HUES48 (cell line): ENCODE measurements around the gene FARSA.
A peak's percentile ranks its signal among the peaks of the same experiment; 100 is the strongest.
"Not testable (repeated sequence)": the region's sequence is repeated elsewhere in the genome, so short reads cannot be mapped to it uniquely, and the experiment has no call there.

Experiments
- H3K27ac ChIP-seq: one replicate; pipeline ENCODE4 v1.7.0; 2013; ENCODE audit warnings: low read depth, low read length, inconsistent platforms
- H3K27me3 ChIP-seq: 2 replicates; pipeline ENCODE4 v1.6.1; 2013; ENCODE audit warnings: mild to moderate bottlenecking, low read length; ENCODE audit not compliant: control insufficient read depth, insufficient read depth
- H3K36me3 ChIP-seq: 2 replicates; pipeline ENCODE4 v1.6.1; 2013; ENCODE audit warnings: low read length; ENCODE audit not compliant: control insufficient read depth, insufficient read depth
- H3K4me1 ChIP-seq: 2 replicates; pipeline ENCODE4 v1.6.1; 2013; ENCODE audit warnings: mild to moderate bottlenecking, low read length; ENCODE audit not compliant: control insufficient read depth, insufficient read depth
- H3K4me3 ChIP-seq: 2 replicates; pipeline ENCODE4 v1.5.1; 2013; ENCODE audit warnings: mild to moderate bottlenecking, low read depth, low read length
- H3K9ac ChIP-seq: 2 replicates; pipeline ENCODE4 v1.6.1; 2013; ENCODE audit warnings: mild to moderate bottlenecking, low read depth, low read length, moderate library complexity
- H3K9me3 ChIP-seq: 2 replicates; pipeline ENCODE4 v1.6.1; 2013; ENCODE audit warnings: low read length; ENCODE audit not compliant: control insufficient read depth, insufficient read depth

Gene FARSA

GRCh38 chr19:12907166-12907565 lies 26.3 kb downstream of the FARSA start:
- Histone ChIP-seq H3K9me3 (no peaks in the 10 kb centered on the region), H3K36me3 (no peaks in the 10 kb centered on the region), H3K27ac (no peak overlapping the region), H3K4me3 (no peak overlapping the region), H3K4me1 (peaks cover 1% of the 10 kb centered on the region; the same call in 1 of the 2 replicates), H3K27me3 (no peaks in the 10 kb centered on the region), H3K9ac (no peak overlapping the region)

GRCh38 chr19:12899891-12900518 lies 33.5 kb downstream of the FARSA start:
- no peak overlapping the region for H3K4me3 ChIP-seq
- no peak overlapping the region for H3K9ac ChIP-seq
- H3K9me3 ChIP-seq, result no peaks in the 10 kb centered on the region
- no peaks in the 10 kb centered on the region for H3K4me1 ChIP-seq
- H3K27ac ChIP-seq, result no peak overlapping the region
- H3K36me3 ChIP-seq, result peaks cover 51% of the 10 kb centered on the region
- H3K27me3 ChIP-seq, result no peaks in the 10 kb centered on the region

DNA sequence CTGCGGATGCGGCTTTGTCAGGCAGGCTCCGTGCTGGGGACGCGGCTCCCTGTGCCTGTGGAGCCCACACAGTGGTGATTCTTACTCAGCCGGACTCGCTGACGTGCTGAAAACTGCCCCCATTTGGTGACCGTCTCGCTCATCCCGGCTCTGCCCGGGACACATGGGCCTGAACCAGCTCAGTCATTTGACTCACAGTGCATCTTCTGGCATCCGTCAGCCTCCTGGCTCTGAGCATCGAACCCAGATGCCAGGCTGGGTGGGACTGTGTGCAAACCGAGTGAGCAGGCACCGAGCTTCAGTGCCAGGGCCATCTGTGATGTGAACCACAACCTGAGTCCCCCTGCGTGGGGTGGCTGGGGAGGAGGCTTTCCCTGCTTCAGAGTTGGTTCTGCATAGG lies 37.1 kb downstream of the FARSA start:
- peaks cover 71% of the 10 kb centered on the region for H3K36me3 ChIP-seq
- no peaks in the 10 kb centered on the region for H3K9me3 ChIP-seq
- H3K9ac ChIP-seq, result no peak overlapping the region
- no peak overlapping the region for H3K27ac ChIP-seq
- no peaks in the 10 kb centered on the region for H3K4me1 ChIP-seq
- no peak overlapping the region for H3K4me3 ChIP-seq
- no peaks in the 10 kb centered on the region for H3K27me3 ChIP-seq

DNA sequence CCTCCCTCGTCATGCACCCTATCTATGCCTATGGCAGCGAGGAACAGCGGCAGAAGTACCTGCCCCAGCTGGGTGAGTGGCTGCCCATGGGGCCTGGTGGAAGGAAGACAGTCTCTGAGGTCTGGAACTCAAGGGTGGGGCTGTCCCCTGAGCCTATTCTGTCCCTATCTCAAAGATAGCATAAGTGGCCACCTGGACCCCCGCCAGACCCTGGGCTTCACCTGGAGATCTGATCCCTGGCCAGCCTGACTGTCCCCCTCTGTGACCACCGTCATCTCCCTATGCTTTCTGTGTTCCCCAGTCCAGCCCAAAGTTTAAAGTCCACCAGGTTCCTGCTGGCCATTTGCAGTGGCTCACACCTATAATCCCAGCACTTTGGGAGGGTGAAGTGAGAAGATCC lies 39.9 kb downstream of the FARSA start:
- Histone ChIP-seq H3K36me3 (peaks cover 51% of the 10 kb centered on the region), H3K27me3 (no peaks in the 10 kb centered on the region), H3K9me3 (no peaks in the 10 kb centered on the region), H3K4me1 (no peaks in the 10 kb centered on the region), H3K4me3 (no peak overlapping the region), H3K9ac (no peak overlapping the region), H3K27ac (no peak overlapping the region)

- Histone ChIP-seq H3K27ac (no peak overlapping the region), H3K4me1 (no peaks in the 10 kb centered on the region), H3K36me3 (peaks cover 31% of the 10 kb centered on the region), H3K9me3 (no peaks in the 10 kb centered on the region), H3K9ac (peak overlapping the region; percentile 68), H3K4me3 (peak overlapping the region; percentile 87), H3K27me3 (peaks cover 3% of the 10 kb centered on the region; the same call in 1 of the 2 replicates)
Observed at GRCh38 chr19:12891553-12892021, 41.9 kb downstream of the FARSA start.

DNA sequence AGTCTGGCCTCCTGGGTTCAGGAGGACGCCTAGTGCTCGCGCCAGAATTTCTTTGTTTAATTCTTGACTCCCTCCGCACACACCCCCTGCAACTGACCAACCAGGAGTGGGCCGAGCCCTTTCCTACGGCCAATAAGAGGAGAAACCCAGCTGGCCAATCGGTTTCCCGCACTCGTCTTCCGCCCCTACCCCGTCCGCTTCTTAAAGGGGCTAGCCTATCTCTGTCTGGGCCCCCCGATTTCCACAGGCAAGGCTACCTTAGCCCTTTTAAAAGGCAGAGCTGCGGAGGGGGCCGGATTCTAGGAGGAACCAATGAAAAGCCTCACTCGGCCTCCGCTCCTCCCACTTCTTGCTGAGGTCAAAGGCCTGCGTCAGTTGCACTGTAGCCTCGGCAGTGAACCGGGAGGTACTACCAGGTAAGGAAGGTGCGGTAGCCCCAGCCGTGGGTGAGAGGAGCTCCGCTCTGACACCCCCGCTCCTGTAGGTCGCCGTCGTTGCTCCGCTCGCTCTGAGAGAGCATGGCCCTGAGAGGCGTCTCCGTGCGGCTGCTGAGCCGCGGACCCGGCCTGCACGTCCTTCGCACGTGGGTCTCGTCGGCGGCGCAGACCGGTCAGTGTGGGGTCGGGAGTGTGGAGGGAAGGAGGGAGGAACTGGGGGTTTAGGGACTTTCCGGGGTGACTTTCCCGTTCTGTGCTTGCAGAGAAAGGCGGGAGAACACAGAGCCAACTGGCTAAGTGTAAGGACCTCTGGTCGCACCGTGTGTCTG lies 42.5 kb downstream of the FARSA start, which contains the start of gene GCDH:
Gene GCDH (plus strand): TSS at position 374 of the 766 bp plus-strand sequence. CDS start 145 bp downstream, at position 519.
- Histone ChIP-seq H3K27me3 (peaks cover 8% of the 10 kb centered on the region; the same call in 1 of the 2 replicates), H3K27ac (peak within 1 kb of the TSS; percentile 31), H3K36me3 (peaks cover 25% of the 10 kb centered on the region), H3K9ac (peak within 1 kb of the TSS; percentile 68), H3K4me1 (no peaks in the 10 kb centered on the region), H3K9me3 (no peaks in the 10 kb centered on the region), H3K4me3 (peak within 1 kb of the TSS; percentile 87)

DNA sequence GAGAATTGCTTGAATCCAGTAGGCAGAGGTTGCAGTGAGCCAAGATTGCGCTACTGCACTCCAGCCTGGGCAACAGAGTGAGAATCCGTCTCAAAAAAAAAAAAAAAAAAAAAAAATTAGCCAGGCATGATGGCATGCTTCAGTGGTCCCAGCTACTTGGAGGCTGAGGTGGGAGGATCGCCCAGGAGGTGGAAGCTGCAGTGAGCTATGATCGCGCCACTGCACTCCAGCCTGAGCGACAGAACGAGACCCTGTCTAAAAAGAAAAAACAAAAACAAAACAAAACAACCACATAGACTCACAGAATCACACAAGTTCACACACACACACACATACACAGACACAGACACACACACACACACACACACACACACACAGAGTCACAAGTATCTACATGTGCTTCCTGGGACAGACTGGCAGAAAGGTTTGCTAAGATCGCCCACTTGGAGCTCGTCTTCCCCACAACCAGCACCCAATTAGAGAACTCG lies 43.2 kb downstream of the FARSA start:
- not testable (repeated sequence) for H3K27me3 ChIP-seq, H3K4me1 ChIP-seq, H3K9me3 ChIP-seq
- Histone ChIP-seq H3K4me3 (peak overlapping the region; percentile 55), H3K27ac (peak overlapping the region; percentile 31), H3K9ac (peak overlapping the region; percentile 64), H3K36me3 (peaks cover 22% of the 10 kb centered on the region)

DNA sequence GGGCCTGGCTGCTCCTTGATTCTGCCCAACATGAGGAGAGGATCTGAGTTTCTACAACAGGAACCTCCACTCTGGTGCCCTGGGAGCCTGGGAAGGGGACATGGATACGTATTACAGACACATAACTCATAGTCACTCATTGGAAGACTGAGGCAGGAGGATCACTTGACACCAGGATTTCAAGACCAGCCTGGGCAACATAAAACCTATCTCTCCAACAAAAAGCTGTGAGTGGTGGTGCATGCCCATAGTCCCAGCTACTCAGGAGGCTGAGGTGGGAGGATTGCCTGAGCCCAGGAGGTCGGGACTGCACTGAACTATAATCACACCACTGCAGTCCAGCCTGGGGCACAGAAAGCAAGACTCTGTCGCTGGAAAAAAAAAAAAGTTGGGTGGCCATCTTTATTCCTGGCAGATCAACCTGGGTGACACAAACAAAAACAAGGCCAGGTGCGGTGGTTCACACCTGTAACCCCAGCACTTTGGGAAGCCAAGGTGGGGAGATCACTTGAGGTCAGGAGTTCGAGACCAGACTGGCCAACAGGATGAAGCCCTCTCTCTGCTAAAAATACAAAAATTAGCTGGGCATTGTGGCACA lies 45.4 kb downstream of the FARSA start:
- Histone ChIP-seq H3K4me3 (no peak overlapping the region), H3K9ac (no peak overlapping the region), H3K4me1 (no peaks in the 10 kb centered on the region; the same call in 1 of the 2 replicates), H3K27me3 (peaks cover 8% of the 10 kb centered on the region; the same call in 1 of the 2 replicates), H3K9me3 (no peaks in the 10 kb centered on the region), H3K27ac (no peak overlapping the region), H3K36me3 (peaks cover 2% of the 10 kb centered on the region; the same call in 1 of the 2 replicates)

DNA sequence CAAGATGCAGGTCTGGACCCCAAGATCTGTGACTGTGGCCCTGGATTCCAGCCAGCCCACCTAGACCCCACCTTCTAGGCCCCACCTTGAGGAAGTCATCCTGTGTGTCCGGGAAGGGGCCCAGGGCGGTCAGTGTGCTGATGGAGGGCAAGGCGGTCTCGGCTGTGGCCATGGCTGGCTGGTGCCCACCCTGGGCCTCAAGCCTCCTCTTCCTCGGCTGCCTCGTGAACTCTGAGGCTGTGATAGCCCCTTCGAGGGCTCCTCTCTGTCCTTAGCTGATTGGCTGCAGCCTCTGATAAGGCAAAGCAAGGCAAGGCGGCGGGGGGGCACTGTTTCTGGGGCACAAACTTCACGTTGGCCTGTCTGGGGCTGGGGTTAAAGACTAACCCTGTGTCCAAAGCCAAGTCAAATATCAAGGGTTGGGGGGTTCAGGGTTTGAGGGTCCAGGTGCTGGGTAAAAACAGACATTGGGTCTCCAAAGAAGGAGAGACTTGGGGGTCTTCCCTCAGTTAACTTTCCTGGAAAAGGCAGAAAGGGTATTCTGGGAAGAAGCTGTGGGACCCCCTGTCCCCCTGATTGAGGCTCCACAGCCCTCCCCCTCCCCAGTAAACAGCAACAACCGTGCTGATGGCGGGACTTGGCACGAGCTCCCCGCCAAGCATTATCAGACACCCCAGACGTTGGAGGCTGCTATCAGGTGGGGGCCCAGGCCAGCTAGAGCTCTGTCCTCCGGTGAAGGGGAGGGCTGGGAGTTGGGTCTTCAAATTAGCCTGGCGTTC lies 46.4 kb downstream of the FARSA start, which contains the start of gene KLF1:
Gene KLF1 (minus strand): TSS at position 233 of the 779 bp plus-strand sequence. CDS start 61 bp downstream, at position 172.
- Histone ChIP-seq H3K27me3 (peaks cover 8% of the 10 kb centered on the region; the same call in 1 of the 2 replicates), H3K27ac (no peak within 1 kb of the TSS), H3K36me3 (no peaks in the 10 kb centered on the region), H3K4me1 (no peaks in the 10 kb centered on the region; the same call in 1 of the 2 replicates), H3K9ac (no peak within 1 kb of the TSS), H3K4me3 (peak within 1 kb of the TSS; percentile 74), H3K9me3 (no peaks in the 10 kb centered on the region)

- Histone ChIP-seq H3K27me3 (peaks cover 8% of the 10 kb centered on the region; the same call in 1 of the 2 replicates), H3K4me3 (no peak overlapping the region), H3K27ac (no peak overlapping the region), H3K4me1 (no peaks in the 10 kb centered on the region; the same call in 1 of the 2 replicates), H3K36me3 (no peaks in the 10 kb centered on the region), H3K9me3 (no peaks in the 10 kb centered on the region), H3K9ac (no peak overlapping the region)
Observed at GRCh38 chr19:12886651-12886968, 46.9 kb downstream of the FARSA start.
